Stimulated activated CD4-positive, alpha-beta T cell treated with anti-CD3 and anti-CD28 coated beads, Interleukin-1b, Interleukin-23, amount 100 ng/mL, for 4 hours (primary cell): ENCODE measurements around the gene NOS3.
A peak's percentile ranks its signal among the peaks of the same experiment; 100 is the strongest.

Experiments used
- DNase-seq, 2 donors: peaks; one replicate each; pipeline ENCODE4 v3.0.0-alpha.2; 2020; ENCODE audit warnings: low read depth in 2 of 2

Gene NOS3

GRCh38 chr7:150990416-150991186 lies at the start of gene NOS3:
Gene NOS3 (plus strand): TSS chr7:150991017. CDS start chr7:150993804, 2,787 bp downstream.
- no peak for DNase-seq

- no peak for DNase-seq
Measured at GRCh38 chr7:150941351-150942000, 49.3 kb upstream of the NOS3 start.

GRCh38 chr7:150942001-150942590 lies 48.7 kb upstream of the NOS3 start:
- DNase-seq, result peak in 1 of 2 donors; percentile 12

- no peak for DNase-seq
Measured at GRCh38 chr7:150942591-150943452, 48.0 kb upstream of the NOS3 start.

GRCh38 chr7:150943453-150943814 lies 47.4 kb upstream of the NOS3 start:
- DNase-seq, result no peak

- no peak for DNase-seq
Measured at GRCh38 chr7:150944066-150945042, 46.5 kb upstream of the NOS3 start.

GRCh38 chr7:150945171-150945852 lies 45.5 kb upstream of the NOS3 start:
- DNase-seq, result no peak

- no peak for DNase-seq
Measured at GRCh38 chr7:150945853-150946420, 44.9 kb upstream of the NOS3 start.

- no peak for DNase-seq
Measured at GRCh38 chr7:150946421-150947240, 44.2 kb upstream of the NOS3 start.

GRCh38 chr7:150947241-150947745 lies 43.5 kb upstream of the NOS3 start:
- no peak for DNase-seq

- DNase-seq, result no peak
Measured at GRCh38 chr7:150947761-150948651, 42.8 kb upstream of the NOS3 start.

- no peak for DNase-seq
Measured at GRCh38 chr7:150948791-150949251, 42.0 kb upstream of the NOS3 start.

- no peak for DNase-seq
Measured at GRCh38 chr7:150949564-150949963, 41.3 kb upstream of the NOS3 start.

- DNase-seq, result no peak
Measured at GRCh38 chr7:150949971-150950491, 40.8 kb upstream of the NOS3 start.

- no peak for DNase-seq
Measured at GRCh38 chr7:150950496-150951180, 40.2 kb upstream of the NOS3 start.

- no peak for DNase-seq
Measured at GRCh38 chr7:150951181-150951520, 39.7 kb upstream of the NOS3 start.

GRCh38 chr7:150951521-150951920 lies 39.3 kb upstream of the NOS3 start:
- no peak for DNase-seq
